EL (cell line): ENCODE results near the gene TP53TG3.
"Not testable (repeated sequence)": the region's sequence is repeated elsewhere in the genome, so short reads cannot be mapped to it uniquely, and the experiment has no call there.

ENCODE experiments used
- DNase-seq: peaks from one replicate; pipeline ENCODE4 v3.0.0-alpha.2; 2016

Gene TP53TG3, protein sequence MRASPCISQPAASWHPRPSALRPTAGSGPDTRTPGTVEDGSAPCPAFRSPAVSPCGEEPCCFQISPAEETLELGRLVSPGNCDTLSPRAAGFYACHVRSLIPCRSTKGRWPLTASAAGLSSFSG

DNA sequence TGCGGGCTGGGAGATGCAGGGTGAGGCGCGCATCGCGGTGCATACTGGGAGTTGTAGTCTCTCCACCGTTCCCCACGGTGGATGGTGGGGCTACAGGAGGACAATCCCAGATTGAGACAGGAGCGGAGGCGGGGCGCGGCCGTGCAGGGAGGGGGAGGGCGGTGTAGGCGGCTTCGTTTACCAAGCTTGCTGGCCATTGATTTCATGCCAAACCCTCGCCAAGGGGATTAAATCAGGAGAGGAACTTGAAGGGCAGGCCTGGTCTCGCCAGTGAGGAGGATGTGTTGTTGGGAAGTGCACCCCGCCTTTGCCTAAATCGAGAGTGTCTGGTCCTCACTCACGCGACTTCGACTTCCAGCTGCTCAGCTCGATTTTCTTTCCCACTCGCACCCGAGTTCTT is at the start of gene TP53TG3:
TSS of gene TP53TG3 (minus strand) at position 101 of the 400 bp plus-strand sequence. CDS start at position 33, 68 bp downstream.
- not testable (repeated sequence) for DNase-seq

- DNase-seq = not testable (repeated sequence)
Measured at GRCh38 chr16:32650876-32651275, 25.1 kb downstream of the TP53TG3 start.

- DNase-seq = not testable (repeated sequence)
Measured at GRCh38 chr16:32647562-32647961, 28.4 kb downstream of the TP53TG3 start.

DNA sequence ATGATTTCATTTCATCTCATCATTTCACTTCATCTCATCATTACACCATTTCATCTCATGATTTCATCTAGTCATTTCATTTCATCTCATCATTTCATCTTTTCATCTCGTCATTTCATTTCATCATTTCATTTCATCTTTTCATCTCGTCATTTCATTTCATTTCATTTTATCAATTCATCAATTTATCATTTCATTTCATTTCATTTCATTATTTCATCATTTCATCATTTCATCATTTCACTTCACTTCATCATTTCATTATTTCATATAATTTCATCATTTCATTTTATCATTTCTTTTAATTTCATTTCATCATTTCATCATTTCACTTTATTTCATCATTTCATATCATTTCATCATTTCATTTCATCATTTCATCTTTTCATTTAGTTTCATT is 29.2 kb downstream of the TP53TG3 start:
- DNase-seq = not testable (repeated sequence)

- DNase-seq = not testable (repeated sequence)
Measured at GRCh38 chr16:32646177-32646576, 29.8 kb downstream of the TP53TG3 start.

DNA sequence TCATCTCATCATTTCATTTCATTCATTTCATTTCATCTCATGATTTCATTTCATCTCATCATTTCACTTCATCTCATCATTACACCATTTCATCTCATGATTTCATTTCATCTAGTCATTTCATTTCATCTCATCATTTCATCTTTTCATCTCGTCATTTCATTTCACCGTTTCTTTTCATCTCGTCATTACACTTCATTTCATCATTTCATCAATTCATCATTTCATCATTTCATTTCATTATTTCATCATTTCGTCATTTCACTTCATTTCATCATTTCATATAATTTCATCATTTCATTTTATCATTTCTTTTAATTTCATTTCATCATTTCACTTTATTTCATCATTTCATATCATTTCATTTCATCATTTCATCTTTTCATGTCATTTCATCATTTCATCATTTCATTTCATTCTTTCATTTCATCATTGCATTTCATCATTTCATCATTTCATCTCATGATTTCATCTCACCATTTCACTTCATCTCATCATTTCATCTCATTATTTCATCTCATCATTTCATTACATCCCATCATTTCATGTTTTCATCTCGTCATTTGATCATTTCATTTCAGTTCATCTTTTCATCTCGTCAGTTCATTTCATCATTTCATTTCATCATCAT is 30.6 kb downstream of the TP53TG3 start:
- DNase-seq = not testable (repeated sequence)

- DNase-seq = not testable (repeated sequence)
Measured at GRCh38 chr16:32644715-32645114, 31.2 kb downstream of the TP53TG3 start.

GRCh38 chr16:32637614-32638013 is 38.4 kb downstream of the TP53TG3 start:
- not testable (repeated sequence) for DNase-seq

DNA sequence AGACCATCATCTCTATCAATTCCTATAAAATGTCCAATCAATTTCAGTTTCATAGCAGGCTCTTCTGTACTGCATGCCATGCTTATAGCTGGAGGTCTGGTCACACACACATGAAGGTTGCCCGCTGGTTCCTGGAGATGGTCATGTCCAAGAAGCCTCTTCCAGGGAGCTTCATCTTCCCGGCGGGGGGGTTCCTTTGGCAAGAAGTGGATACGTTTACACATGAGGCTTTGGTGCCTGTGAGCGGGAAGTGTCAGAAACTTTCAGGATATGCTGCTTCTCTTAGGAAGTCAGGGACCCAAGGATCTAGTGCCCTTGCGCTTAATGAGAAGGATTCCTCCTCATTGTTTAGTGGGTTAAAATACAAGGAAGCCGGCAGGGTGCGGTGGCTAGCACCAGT is 43.9 kb downstream of the TP53TG3 start:
- not testable (repeated sequence) for DNase-seq
